C4-2B (cell line): ENCODE data around the gene KCTD18.

Experiments
- H3K27ac ChIP-seq: fragments of 450-650 bp; 2 replicates; pipeline ENCODE4 v1.5.1; 2017
- ZFX ChIP-seq: fragments of 450-650 bp; IDR thresholded peaks from 2 replicates; pipeline ENCODE4 v1.6.1; 2017
- TF ChIP-seq, protein P1 (sequence below): fragments of 450-650 bp; conservative IDR thresholded peaks from 2 replicates; pipeline ENCODE4 v1.5.1; 2017; ENCODE audit warnings: mild to moderate bottlenecking

Gene KCTD18

DNA sequence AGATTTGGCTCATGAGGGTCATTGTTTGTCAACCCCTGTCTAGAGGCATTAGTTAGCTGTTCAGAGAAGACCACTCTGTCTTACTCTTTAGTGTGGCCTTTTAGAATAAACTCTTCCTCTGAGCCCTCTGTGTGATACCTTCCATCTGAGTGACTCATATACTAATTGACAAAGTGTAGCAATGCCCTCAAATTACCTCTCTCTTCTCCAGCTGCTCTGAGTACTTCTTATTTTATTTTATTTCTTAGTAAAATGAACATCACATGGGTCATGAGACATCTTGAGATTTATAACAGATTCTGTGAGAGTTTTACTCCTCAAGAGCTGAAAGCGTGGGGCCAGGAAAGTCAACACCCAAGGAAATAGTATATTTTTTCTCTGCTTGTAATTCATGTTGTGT, 67.4 kb downstream of the KCTD18 start:
- no peak overlapping the region for H3K27ac ChIP-seq
- TF ChIP-seq ZFX: no peak
- TF ChIP-seq, protein P1, sequence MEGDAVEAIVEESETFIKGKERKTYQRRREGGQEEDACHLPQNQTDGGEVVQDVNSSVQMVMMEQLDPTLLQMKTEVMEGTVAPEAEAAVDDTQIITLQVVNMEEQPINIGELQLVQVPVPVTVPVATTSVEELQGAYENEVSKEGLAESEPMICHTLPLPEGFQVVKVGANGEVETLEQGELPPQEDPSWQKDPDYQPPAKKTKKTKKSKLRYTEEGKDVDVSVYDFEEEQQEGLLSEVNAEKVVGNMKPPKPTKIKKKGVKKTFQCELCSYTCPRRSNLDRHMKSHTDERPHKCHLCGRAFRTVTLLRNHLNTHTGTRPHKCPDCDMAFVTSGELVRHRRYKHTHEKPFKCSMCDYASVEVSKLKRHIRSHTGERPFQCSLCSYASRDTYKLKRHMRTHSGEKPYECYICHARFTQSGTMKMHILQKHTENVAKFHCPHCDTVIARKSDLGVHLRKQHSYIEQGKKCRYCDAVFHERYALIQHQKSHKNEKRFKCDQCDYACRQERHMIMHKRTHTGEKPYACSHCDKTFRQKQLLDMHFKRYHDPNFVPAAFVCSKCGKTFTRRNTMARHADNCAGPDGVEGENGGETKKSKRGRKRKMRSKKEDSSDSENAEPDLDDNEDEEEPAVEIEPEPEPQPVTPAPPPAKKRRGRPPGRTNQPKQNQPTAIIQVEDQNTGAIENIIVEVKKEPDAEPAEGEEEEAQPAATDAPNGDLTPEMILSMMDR: no peak

DNA sequence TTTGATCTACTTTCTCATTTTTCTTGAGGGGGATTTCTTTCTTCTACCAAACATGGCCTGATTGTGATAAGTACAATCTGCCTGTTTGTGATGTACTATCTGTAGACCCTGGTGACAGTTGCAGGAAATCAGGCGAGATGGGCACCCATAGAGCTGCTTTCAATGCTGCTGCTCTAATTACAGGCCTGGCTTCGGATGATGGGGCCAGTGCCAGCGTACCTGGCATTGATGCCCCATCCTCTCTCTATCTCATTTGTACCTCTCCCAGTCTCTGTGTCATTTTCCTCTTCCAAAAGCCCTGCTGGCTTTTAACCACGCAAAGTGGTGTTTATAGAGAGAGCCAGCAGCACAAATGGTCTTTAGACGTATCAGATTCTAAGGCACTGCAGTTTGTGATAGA, 69.9 kb downstream of the KCTD18 start:
- no peak overlapping the region for H3K27ac ChIP-seq
- TF ChIP-seq, protein P1: no peak
- no peak for TF ChIP-seq ZFX
